ENCODE results near the gene CBL.
"Not testable (repeated sequence)": the region's sequence is repeated elsewhere in the genome, so short reads cannot be mapped to it uniquely, and the experiment has no call there.

CBL gene

DNA sequence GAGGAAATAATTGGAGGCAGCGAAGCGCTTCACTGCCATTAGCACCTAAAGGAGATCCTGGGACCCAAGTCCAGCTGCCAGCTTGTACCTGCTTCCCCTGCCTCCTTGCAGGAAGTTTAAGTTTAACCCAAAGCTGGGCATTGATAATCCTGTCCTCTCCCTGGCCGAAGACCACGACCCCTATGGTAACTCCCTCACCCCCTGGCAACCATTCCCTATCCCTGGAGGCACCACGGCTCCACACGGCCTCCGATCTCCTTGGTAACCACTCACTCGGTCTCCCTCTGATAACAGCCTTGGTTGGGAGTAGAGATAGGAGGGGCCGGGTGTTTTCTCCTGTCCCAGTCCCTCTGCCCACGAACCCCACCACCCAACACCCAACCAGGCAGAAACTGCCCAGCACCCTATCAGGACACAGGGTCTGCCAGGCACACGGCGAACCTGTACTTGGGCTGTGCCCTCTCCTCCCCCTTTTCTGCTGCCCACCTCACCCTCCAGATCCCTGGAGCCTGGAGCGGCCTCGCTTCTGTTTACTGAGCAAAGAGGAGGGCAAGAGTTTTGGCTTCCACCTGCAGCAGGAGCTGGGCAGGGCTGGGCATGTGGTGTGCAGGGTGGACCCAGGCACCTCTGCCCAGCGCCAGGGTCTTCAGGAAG, 20.0 kb upstream of the CBL start:
- no peak for DNase-seq (ENCODE audit: low spot score)

DNA sequence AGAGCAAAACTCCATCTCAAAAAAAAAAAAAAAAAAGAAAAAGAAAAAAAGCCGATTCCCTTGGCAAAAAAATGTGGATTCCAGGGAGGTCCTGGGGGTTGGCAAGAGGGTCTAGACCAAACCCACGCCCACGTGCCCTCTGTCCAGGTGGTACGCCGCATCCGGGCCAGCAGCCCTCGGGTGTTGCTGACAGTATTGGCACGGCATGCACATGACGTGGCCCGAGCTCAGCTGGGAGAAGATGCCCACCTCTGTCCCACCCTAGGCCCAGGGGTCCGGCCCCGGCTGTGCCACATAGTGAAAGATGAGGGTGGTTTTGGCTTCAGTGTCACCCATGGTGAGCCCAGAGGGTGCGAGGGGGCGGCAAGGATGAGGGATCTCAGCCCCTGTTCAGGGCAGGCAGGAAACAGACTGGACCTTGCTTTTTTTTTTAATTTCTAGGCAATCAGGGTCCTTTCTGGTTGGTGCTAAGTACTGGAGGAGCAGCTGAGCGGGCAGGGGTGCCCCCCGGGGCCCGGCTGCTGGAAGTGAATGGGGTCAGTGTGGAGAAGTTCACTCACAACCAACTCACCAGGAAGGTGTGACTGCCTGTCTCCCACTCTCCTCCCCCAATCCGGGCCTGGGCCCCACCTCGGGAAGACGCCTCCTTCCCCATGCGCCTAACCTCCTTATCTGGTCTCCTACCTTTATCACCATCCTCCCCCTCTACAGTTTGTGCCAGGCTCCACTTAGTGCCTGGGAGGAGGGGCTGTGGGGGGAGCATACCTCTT, 18.8 kb upstream of the CBL start:
- DNase-seq (ENCODE audit: low spot score) = no peak

DNA sequence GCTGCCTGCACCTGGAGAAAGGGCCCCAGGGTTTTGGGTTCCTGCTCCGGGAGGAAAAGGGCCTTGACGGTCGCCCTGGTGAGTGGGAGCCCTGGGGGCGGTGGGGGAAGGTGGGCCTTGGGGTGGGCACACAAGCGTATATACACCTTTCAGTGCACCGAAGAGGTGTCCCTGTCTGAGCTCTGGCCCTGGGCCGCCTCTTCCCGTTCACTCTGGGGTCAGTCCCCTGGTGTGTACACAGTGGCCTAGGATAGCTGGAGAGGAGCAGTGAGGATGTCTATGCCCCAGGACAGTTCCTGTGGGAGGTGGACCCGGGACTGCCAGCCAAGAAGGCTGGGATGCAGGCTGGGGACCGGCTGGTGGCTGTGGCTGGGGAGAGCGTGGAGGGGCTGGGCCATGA, 18.1 kb upstream of the CBL start:
- DNase-seq (ENCODE audit: low spot score) = no peak

DNA sequence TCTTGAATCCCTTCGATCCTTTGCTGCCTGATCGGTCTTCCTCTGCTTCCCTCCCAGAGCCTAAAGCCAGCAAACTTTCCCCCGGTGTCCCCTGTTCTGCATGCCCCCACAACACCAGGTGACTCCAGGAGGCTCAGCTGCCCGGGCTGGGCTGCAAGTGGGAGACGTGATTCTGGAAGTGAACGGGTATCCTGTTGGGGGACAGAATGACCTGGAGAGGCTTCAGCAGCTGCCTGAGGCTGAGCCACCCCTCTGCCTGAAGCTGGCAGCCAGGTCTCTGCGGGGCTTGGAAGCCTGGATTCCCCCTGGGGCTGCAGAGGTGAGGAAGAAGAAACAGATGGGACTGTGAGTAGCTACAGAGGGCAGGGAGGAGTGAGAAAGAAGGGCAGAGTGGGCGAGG, 17.3 kb upstream of the CBL start:
- DNase-seq (ENCODE audit: low spot score) = no peak

DNA sequence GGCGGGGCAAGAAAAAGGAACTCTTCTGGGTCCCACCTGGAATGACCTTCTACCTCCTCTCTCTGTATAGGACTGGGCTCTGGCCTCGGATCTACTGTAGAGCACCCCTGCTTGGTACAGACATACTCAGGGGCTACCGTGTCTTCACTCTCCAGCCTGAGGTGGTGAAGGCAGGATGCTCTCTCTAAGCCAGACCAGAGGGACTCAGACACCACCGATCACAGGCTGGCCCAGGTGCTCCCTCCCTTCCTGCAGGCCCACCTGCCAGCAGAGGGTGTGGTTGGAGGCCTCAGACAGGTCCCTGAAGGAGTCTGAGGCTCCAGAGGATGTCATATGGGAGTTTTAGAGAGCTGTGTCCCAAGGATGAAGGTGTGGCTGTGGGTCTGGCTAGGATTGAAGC, 16.7 kb upstream of the CBL start:
- no peak for DNase-seq (ENCODE audit: low spot score)

DNA sequence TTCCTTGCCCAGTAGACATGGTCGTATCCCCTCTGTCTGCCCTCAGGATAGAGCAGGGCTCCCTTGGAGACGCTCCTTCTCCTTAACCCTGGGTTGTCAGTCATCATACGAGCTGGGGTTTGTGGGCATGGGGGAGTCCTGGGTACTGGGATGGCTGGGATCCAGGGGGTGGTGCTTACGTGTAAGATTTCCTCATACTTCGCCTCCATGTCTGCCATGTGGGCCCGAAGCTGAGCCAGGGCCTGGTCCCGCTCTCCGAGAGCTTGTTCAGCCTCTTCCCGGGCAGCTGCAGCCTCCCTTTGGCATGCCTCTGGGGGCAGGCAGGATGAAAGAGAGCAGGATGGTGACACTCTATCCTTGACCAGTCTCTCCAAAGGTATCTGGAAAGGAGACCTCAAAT, 15.6 kb upstream of the CBL start:
- no peak for DNase-seq (ENCODE audit: low spot score)

DNA sequence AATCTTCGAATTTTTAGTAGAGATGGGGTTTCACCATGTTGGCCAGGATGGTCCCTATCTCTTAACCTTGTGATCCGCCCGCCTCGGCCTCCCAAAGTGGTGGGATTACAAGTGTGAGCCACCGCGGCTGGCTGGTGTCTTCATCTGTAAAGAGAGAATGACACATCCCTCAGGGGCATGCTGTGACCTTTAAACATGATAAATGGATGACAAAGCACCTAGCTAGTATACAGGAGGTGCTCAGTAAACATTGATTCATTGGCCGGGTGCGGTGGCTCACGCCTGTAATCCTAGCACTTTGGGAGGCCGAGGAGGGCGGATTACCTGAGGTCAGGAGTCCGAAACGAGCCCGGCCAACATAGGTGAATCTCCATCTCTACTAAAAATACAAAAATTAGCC, 14.9 kb upstream of the CBL start:
- not testable (repeated sequence) for DNase-seq (ENCODE audit: low spot score)

DNA sequence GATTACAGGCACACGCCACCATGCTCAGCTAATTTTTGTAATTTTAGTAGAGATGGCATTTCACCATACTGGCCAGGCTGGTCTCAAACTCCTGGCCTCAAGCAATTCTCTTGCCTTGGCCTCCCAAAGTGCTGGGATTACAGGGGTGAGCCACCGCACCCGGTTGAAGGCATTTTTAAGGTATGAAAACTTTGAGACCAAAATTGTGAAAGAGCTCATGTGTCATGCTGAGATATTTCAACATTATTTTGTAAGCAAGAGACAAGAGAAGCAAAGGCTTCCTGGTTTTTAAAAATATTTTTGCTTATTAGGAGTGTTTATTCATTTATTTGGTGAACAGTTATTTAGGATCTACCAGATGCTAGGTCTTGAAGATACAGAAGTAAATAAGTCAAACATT, 14.0 kb upstream of the CBL start:
- DNase-seq (ENCODE audit: low spot score) = no peak

DNA sequence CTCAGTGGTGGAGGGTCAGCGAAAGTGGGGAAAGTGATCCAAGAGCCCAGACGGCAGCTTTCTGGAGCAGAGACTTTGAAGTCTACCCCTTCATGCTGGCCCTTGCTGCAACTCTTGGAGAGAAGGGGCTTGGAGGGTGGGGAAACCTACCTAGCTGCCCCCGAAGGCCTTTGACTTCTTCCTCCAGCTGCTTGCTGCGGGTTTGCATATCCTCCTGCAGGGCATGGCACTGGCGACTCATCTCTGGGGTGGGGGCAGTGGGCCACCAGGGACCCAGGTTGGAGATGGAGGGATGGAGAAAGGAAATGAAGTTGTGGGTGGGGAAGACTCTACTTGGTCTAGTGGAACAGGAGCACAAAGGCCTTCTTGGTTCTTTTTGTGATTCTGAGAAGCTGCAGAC, 13.1 kb upstream of the CBL start:
- DNase-seq (ENCODE audit: low spot score) = no peak

DNA sequence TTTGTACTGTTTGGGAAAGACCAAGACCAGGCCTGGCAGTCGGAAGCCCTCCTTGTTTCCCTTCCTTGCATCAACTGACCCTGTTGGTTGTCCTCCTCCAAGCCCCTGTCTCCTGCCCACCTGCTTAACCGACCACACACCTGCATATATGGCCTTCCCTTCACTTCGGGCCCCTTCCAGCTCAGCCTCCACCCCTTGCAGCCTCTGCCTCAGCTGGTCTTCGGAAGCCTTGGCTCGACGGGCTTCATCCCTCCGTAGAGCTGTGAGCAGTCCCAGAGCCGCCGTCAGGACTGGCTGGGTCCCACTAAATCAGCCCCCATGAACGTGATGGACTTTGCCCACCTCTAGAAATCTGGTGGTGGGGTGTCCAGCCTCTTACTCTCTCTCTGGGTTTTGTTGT, 12.5 kb upstream of the CBL start:
- no peak for DNase-seq (ENCODE audit: low spot score)

DNA sequence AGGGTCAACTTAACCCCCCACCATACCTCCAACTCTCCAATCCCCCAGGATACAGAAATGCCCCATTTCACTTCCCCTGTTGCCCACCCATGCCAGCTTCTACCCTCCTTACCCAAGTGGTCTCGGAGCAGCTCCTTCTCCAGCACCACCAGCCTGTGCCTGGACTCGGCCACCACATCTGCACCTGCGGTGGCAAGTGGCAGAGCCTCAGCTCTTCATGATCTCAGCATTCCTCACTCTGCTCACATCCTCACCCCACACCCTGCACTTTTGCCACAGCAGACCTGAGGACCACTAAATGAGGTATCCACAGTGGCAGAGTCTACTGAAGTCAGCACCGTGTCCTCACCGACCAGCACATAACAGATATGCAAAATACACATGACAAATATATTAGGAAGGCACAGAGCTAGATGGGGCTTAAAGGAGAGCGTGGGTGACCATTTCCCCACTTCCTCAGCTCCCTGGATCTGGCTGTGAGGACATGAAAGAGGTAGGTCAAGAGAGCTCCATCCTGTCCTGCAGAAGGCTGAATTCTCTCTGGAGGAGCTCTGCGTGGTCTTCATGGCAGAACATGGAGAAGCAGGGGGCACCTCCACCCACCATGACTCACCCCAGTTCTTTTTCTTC, 11.2 kb upstream of the CBL start:
- DNase-seq (ENCODE audit: low spot score) = no peak

DNA sequence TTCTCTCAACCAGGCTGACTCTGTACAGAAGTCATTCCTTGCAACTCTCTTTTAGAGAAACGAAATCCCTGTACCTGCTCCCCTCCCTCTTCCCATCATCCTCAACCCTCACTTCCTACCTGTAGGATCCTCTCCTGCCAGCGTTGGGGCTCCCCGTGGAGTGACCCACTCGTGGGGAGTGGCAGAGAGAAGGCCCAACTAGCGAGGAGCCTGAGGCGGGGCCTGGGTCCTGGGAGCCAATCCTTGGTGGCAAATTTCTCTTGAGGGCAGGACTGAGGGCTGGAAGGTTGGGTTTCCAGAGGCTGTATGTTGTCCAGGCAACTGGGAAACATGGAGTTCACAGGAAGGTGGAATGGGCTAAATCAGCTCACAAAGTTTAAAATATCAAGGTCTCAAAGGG, 10.5 kb upstream of the CBL start:
- no peak for DNase-seq (ENCODE audit: low spot score)

DNA sequence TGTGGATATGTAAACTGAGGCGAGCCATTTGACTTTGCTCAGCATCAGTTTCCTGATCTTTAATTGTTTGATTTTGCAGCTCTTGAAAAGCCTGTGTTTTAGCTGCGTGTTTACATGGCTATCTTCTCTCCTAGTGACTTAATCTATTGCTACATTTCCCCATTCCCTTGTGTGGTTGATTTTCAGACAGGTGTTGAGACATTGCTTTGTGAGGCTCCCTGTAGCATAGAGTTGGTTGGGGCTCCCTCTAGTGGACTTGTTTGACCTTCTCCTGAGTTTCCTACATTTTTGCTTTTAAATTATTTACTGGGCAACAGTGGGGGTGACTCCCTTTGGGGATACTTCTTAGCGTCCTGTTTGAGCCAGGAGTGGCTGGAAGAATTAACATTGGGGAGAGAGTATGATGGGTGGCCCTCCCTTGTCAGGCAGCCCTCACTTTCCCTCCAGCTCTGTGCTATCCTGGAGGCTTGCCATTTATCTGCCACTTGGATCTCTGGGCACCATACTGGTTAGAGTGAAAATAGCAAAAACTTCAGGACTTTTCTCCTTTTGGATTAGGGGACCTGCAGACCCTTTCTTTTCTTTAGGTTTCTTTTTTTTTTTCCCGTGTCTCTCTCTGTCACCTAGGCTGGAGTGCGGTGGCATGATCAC, 9.2 kb upstream of the CBL start:
- DNase-seq (ENCODE audit: low spot score) = peak; percentile 92

DNA sequence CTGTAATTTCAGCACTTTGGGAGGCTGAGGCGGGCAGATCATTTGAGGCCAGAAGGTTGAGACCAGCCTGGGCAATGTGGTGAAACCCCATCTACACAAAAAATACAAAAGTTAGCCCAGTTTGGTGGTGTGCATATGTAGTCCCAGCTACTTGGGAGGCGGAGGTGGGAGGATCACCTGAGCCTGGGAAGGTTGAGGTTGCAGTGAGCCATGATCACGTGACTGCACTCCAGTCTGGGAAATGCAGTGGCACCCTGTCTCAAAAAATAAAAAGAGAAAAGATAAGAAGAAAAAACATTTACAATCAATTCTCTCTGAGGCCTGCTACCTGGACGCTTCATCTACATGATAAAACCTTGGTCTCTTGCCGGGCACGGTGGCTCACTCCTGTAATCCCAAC, 7.2 kb upstream of the CBL start:
- DNase-seq (ENCODE audit: low spot score) = no peak

DNA sequence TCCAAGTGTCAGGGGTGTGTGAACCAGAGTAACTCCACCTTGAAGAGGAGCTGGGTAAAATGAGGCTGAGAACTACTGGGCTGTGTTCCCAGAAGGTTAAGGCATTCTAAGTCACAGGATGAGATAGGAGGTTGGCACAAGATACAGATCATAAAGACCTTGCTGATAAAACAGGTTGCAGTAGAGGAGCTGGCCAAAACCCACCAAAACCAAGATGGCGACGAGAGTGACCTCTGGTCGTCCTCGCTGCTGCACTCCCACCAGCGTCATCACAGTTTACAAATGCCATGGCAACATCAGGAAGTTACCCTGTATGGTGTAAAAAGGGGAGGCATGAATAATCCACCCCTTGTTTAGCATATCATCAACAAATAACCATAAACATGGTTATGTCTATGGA, 4.9 kb upstream of the CBL start:
- not testable (repeated sequence) for DNase-seq (ENCODE audit: low spot score)

DNA sequence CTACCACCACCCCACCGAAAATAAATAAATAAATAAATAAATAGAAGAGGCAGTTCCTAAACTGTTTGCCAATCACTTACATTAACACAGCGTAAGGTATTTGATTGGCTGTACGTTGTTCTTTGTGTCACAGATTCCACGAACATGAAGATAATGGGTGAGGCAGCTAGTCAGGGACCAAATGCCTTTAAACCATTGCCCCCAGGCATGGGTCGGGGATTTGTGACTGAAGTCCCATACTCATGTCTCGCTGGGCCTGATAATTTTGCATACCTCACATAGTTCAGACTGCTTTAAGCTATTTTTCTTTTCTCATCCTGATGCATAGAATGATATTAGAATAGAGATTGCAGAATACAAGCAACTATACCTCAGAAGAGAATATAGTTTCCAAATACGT, 3.6 kb upstream of the CBL start:
- no peak for DNase-seq (ENCODE audit: low spot score)

DNA sequence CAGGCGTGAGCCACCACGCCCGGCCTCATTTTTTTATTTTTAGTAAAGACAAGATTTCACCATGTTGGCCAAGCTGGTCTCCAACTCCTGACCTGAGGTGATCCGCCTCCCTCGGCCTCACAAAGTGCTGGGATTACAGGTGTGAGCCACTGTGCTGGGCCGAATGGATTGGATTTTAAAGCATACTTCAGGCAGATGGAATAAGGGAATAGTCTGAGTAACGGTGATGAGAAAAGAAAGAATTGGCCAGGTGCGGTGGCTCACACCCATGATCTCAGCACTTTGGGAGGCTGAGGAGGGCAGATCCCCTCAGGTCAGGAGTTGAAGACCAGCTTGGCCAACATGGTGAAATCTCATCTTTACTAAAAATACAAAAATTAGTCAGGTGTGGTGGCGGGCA, 2.1 kb upstream of the CBL start:
- no peak for DNase-seq (ENCODE audit: low spot score)

DNA sequence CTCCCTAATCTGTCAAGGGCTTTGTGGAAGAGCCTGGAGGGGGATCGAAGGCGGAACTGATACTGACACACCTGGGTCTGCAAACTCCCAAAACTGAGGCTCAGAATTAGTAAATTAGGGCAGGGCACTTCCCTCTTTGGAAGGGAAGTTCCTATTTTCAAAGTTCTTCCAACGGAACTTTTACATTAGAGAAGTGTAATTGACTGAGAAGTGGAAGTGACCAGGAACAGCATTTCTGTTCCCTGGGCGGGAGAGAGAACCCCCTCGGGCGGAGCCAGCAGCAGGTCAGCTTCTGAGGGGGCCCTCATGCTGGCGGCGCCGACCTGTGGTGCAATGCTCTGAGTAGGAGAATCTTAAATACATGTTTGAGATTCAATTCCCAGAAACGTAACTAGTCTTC, 1.1 kb upstream of the CBL start:
- DNase-seq (ENCODE audit: low spot score) = no peak

DNA sequence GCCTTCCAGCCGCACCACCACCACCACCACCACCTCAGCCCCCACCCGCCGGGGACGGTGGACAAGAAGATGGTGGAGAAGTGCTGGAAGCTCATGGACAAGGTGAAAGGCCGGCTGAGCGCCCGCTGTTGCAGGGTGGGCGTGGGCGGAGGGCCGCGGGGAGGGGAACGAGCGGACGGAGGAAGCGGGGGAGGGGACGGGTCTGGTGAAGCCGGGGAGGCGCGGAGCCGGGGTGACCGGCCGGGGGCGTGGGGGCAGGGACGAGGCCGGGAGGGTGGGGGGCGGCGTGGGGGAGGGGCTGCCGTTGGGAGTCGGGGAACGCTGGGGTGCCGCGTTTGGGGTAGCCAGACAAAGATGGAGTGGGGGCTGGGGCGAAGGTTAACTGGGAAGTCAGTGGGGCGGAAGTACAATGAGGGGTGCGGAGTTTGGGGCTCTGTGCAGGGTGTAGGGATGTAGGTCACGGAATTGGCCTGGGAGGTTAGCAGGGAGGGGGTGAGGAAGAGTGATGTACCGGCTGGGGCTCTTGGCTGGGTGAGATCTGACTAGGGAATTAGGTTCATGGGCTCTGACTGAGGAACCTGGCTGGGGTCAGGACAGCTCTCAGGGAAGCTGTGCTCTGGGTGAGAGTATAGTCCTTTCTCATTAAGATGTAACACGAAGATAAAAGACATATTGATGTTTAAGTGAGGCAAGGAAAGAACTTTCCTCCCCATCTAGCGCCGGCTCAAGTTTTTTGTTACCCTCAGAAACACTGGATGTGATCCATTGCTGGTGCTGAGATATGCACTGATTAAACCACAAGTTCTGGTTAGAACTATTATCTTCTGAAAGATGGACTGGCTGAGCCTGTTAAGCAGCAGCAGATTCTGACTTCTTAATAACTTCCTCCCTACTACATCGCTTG, 624 bp downstream of the CBL start:
- DNase-seq (ENCODE audit: low spot score) = peak; percentile 65

DNA sequence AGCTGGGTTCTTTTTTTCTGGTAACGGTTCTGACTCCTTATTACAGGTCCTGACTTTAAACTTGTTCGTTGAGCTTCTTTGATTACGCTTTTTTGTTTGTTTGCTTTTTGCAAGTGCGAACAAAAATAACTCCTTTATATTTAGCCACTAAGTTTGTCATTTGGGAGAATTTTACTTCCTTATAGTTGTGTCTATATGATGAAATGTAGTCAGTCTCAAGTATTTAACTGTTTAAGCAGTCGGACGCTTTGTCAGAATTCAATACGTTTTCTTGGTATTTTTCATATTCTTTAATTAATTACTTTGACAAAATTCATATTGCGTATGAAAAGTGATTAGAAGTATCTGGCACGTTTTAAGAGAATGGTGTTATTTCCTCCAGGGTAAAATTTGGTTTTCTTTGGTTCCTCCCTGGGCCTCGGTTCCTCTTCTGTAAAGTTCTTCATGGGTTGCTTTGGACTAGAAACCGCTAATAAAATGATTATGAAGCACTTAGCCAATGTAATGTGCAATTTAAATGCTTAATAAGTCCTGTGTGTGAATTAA, 1.3 kb downstream of the CBL start:
- DNase-seq (ENCODE audit: low spot score) = no peak

DNA sequence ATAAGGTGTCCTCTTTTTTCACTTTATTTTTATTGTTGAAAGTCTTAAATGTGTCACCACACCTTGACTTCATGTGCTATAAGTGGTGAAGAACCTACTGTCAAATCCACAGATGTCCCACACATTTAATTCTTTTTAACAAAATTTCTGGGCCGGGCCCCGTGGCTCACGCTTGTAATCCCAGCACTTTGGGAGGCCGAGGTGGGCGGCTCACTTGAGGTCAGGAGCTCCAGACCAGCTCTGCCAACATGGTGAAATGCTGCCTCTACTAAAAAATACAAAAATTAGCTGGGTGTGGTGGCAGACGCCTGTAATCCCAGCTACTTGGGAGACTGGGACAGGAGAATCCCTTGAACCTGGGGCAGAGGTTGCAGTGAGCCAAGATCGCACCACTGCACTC, 3.0 kb downstream of the CBL start:
- no peak for DNase-seq (ENCODE audit: low spot score)

DNA sequence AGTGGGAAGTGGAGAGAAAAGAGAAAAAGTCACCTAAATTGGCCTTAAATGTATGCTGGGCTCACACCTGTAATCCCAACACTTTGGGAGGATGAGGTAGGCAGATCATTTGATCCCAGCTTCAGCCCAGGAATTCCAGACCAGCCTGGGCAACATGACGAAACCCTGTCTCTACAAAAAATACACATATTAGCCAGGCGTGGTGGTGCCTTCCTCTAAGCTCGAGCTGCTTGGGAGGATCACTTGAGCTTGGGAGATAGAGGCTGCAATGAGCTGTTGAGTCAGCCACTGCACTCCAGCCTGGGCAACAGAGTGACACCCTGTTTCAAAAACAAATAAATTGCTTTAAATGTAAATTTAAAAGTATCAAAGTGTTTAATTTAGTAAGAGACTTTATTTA, 3.9 kb downstream of the CBL start:
- no peak for DNase-seq (ENCODE audit: low spot score)
